Transverse colon (tissue), 4 donors: ENCODE data around the gene TMEM106C. TPM values are rescaled to one million over a fixed set of nuclear protein-coding genes. Genes with fewer than 3 reads are reported as not detected.

Experiments
- DNase-seq: peaks from one replicate; pipeline ENCODE4 v3.0.0-alpha.2; 2019
- H3K27ac ChIP-seq, 4 donors: fragments of 200-600 bp; sonication (generic); 2 replicates each; pipeline ENCODE4 v1.5.1; 2016 to 2018; ENCODE audit warnings: inconsistent platforms in 4 of 4
- H3K27me3 ChIP-seq: fragments of 200-600 bp; sonication (generic); 2 replicates; pipeline ENCODE4 v1.5.1; 2017; ENCODE audit warnings: inconsistent platforms
- H3K36me3 ChIP-seq, 4 donors: fragments of 200-600 bp; sonication (generic); 2 replicates each; pipeline ENCODE4 v1.5.1; 2017 to 2019; ENCODE audit warnings: inconsistent platforms in 4 of 4
- H3K4me1 ChIP-seq, 4 donors: fragments of 200-600 bp; sonication (generic); 2 replicates each; pipeline ENCODE4 v1.5.1; 2017 to 2020; ENCODE audit warnings: inconsistent platforms in 4 of 4
- H3K4me3 ChIP-seq, 4 donors: fragments of 200-600 bp; sonication (generic); 1 replicate in 1 of 4; 2 replicates in 3 of 4; pipeline versions ENCODE4 v1.5.1 to v1.6.1; 2017 to 2019; ENCODE audit warnings: inconsistent platforms in 4 of 4
- H3K9me3 ChIP-seq, 2 donors: fragments of 200-600 bp; sonication (generic); 2 replicates each; pipeline ENCODE4 v1.5.1; 2017 to 2019; ENCODE audit warnings: inconsistent platforms in 2 of 2
- CTCF ChIP-seq, 5 experiments: fragments of 200-600 bp in 3 of 5; fragments of 450-650 bp in 2 of 5; sonication (generic) in 3 of 5; IDR thresholded peaks; 1 replicate in 2 of 5; 2 replicates in 3 of 5; pipeline ENCODE4 v1.5.1; 2016 to 2017; ENCODE audit warnings: antibody characterized with exemption in 5 of 5, inconsistent platforms in 3 of 5, mild to moderate bottlenecking in 2 of 5, moderate library complexity in 1 of 5
- EP300 ChIP-seq: sonication (generic); formaldehyde crosslinking; IDR thresholded peaks from one replicate; pipeline ENCODE4 v1.6.1; 2017; ENCODE audit warnings: antibody characterized with exemption, low read depth
- POLR2A ChIP-seq: fragments of 450-650 bp; IDR thresholded peaks from one replicate; pipeline ENCODE4 v1.6.1; 2016; ENCODE audit warnings: antibody characterized with exemption, mild to moderate bottlenecking, moderate library complexity
- POLR2AphosphoS5 ChIP-seq, 3 donors: sonication (generic); formaldehyde crosslinking; IDR thresholded peaks; one replicate each; pipeline ENCODE4 v1.6.1; 2016; ENCODE audit warnings: antibody characterized with exemption in 3 of 3
- WGBS, 2 donors: methylation state at CpG; one replicate each; pipeline ENCODE4 v1.1.5; 2018; ENCODE audit warnings: low coverage in 1 of 2; 5-methylcytosine and 5-hydroxymethylcytosine counted together
- in situ Hi-C, 4 donors: fragments of 200-750 bp; cut with MboI; loops; one replicate each; pipeline versions ENCODE4 v1.15.0 to v1.15.1; 2017; ENCODE audit warnings: low sequenced_read_pairs in 3 of 4, low pct_ligation_motif_present in 1 of 4, low pct_unique_long_range_greater_than_20kb in 1 of 4
- intact Hi-C: fragments of 100-400 bp; cut with DNase I; formaldehyde crosslinking; loops from one replicate; pipeline ENCODE4 v1.15.1; 2023; ENCODE audit warnings: low total_unique reads
- total RNA-seq, 4 donors: library from RNA; depleted of rRNA; stranded (reverse); fragments of >200 nt; gene quantifications; one replicate each; pipeline ENCODE4 v1.1.0, GENCODE V29; 2016

Gene TMEM106C
- total RNA-seq, 4 donors from 2014 or later = 51.9 to 258 (median 113) TPM

- no peaks in the 10 kb centered on the region for H3K9me3 ChIP-seq
- H3K27me3 ChIP-seq = peaks cover 2% of the 10 kb centered on the region
- H3K27ac ChIP-seq = no peak overlapping the region
- no peak overlapping the region for H3K4me3 ChIP-seq
- in situ Hi-C loops (no loop called here), intact Hi-C loops (no loop called here)
- no peaks in the 10 kb centered on the region for H3K36me3 ChIP-seq
- H3K4me1 ChIP-seq = peaks cover 0 to 4% (median 1%) of the 10 kb centered on the region in 4 donors
- TF ChIP-seq POLR2AphosphoS5 (IDR thresholded peaks at IDR 0.05) = no peak
- no peak for TF ChIP-seq POLR2A
- no peak for TF ChIP-seq CTCF (IDR thresholded peaks at IDR 0.05)
- TF ChIP-seq EP300 = no peak
- WGBS, 2 donors = 93% methylated on average over 5 of the region's 5 CpGs; no CpG with 5 or more reads in 1 of the 2 donors
- no peak for DNase-seq
Observed at GRCh38 chr12:47986832-47987231, 23.4 kb downstream of the TMEM106C start.

- Histone ChIP-seq H3K27ac (no peak overlapping the region), H3K4me3 (no peak overlapping the region), H3K9me3 (no peaks in the 10 kb centered on the region), H3K4me1 (peaks cover 0 to 4% (median 0%) of the 10 kb centered on the region in 4 donors), H3K27me3 (no peaks in the 10 kb centered on the region), H3K36me3 (no peaks in the 10 kb centered on the region)
- no peak for DNase-seq
- intact Hi-C loops (no loop called here), in situ Hi-C loops (no loop called here)
- TF ChIP-seq EP300 (no peak), POLR2AphosphoS5 (IDR thresholded peaks at IDR 0.05) (no peak), POLR2A (no peak), CTCF (IDR thresholded peaks at IDR 0.05) (no peak)
- 83% methylated on average over 14 of the region's 14 CpGs; no CpG with 5 or more reads in 1 of the 2 donors for WGBS, 2 donors
Observed at GRCh38 chr12:47987411-47988072, 24.1 kb downstream of the TMEM106C start.

- 71 to 86% methylated on average over 4 to 15 of the region's 15 CpGs for WGBS, 2 donors
- TF ChIP-seq CTCF (IDR thresholded peaks at IDR 0.05) (no peak), EP300 (no peak), POLR2A (no peak), POLR2AphosphoS5 (IDR thresholded peaks at IDR 0.05) (no peak)
- DNase-seq = no peak
- H3K36me3 ChIP-seq = no peaks in the 10 kb centered on the region
- in situ Hi-C loops (no loop called here), intact Hi-C loops (no loop called here)
- H3K9me3 ChIP-seq = no peaks in the 10 kb centered on the region
- peaks cover 0 to 4% (median 0%) of the 10 kb centered on the region in 4 donors for H3K4me1 ChIP-seq
- no peaks in the 10 kb centered on the region for H3K27me3 ChIP-seq
- H3K27ac ChIP-seq = no peak overlapping the region
- no peak overlapping the region for H3K4me3 ChIP-seq
Observed at GRCh38 chr12:47988073-47989022, 25.0 kb downstream of the TMEM106C start.

- no peak overlapping the region for H3K4me3 ChIP-seq
- H3K4me1 ChIP-seq = peaks cover 0 to 4% (median 0%) of the 10 kb centered on the region in 4 donors
- no peaks in the 10 kb centered on the region for H3K9me3 ChIP-seq
- in situ Hi-C loops (no loop called here), intact Hi-C loops (no loop called here)
- DNase-seq = no peak
- no peak overlapping the region for H3K27ac ChIP-seq
- H3K27me3 ChIP-seq = no peaks in the 10 kb centered on the region
- TF ChIP-seq EP300 (no peak), POLR2AphosphoS5 (IDR thresholded peaks at IDR 0.05) (no peak), CTCF (IDR thresholded peaks at IDR 0.05) (no peak), POLR2A (no peak)
- WGBS, 2 donors = 90 to 95% methylated on average over 2 to 8 of the region's 8 CpGs
- no peaks in the 10 kb centered on the region for H3K36me3 ChIP-seq
Observed at GRCh38 chr12:47989023-47989417, 25.6 kb downstream of the TMEM106C start.
